ENCODE results near the gene FAM229A.
A peak's percentile ranks its signal among the peaks of the same experiment; 100 is the strongest.
"Not testable (repeated sequence)": the region's sequence is repeated elsewhere in the genome, so short reads cannot be mapped to it uniquely, and the experiment has no call there.

Gene FAM229A

DNA sequence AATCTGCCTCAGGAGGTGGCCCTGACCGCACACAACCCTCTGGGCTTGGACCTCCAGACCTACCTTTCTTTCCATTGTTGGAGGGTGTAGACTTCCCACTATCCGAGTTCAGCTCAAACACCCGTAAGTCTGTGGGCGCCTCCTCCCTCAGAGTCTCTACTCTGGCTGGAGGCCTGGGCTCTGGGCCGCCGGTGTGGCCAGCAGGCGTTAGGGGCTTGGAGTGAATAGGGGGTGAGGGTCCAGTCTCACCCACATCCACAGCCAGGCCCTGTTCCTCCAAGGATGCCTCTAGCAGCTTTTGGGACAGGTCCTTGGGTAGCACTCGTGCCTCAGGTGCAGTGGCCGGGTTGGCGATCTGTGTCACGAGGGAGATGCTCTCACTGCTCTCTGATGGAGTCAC lies 13.9 kb upstream of the FAM229A start:
- no peak for FAIRE-seq

DNA sequence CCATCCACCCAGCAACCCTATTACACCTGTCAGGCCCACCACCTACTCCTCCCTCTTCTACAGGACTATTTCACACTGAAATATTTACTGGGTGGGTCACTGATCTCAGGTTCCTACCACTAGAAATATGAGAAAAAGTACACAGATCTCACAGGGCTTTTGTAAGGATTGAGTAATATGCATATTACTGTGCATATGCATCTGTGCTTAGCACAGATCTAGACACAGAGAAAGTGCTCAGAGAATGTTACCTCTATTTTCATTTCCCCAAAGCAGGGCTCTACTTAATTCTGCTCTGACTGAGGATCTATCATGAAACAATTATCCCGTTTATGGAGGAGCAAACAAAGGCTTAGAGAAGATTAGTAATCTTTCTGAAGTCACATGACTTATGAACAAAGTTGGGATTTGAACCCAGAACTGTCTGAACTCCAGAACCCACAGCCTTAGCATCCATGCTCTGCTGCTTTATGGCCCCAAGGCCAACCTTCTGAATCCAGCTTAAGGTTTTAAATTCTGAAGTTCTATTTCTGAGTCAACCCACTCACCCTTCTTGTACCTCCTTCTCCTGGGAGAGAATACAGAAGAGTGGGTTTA lies 11.8 kb upstream of the FAM229A start:
- no peak for FAIRE-seq

DNA sequence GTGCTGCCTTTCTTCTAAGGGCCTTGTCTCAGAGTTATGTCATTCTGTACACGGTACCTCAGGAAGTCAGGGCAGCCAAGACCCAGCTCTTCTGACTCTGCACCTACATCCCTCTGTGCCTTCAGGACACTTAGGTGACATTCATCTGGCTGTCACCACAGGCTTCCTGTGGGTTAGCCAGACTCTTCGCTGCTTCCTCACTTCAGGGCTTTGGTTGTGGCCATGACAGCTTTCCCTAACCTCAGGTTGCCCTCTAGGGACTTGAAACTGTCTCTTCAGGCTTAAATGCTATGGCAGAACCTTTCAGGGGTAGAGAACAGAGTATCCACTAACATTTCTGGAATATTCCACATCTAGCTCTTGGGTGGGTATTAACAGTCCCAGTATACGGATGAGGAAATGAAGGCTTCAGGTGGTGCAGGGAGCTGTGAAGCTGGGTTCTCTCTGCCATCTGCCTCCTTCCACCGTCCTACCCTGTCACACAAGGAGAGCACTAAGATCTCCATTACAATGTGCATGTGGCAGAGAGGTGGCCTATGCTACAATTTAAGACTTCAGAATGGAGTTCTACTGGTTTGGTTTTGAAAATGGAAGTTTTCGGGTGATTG lies 10.0 kb upstream of the FAM229A start:
- no peak for FAIRE-seq

DNA sequence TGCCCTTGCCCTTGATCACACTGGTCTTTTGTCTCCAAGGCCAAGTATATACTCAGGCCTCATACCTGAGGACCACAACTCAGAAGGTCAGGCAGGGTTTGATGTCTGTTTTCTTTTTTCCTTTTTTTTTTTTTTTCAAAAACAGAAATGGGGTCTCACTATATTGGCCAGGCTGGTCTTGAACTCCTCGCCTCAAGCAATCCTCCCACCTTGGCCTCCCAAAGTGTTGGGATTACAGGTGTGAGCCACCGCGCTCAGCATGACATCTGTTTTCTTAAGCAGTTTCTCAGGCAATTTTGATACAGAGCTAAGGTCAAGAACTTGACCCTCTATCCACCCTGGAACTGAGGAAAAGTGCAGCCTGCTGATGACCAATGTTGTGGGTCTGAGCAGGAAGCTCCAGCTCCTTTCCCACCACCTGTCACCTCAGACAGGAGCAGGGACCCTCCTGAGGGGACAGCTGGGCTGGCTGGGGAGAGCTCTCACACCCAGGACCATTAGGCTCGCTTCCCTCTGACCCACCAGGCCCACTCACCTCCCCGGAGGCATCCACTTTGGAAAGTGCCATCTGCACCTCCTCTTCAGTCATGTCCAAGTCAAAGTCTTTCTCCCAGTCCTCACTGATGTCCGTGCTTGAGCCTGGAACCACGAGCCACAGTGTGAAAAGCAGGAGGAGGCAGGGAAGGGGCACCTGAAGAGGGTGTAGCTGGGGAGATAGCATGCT lies 5.8 kb upstream of the FAM229A start:
- FAIRE-seq = no peak

DNA sequence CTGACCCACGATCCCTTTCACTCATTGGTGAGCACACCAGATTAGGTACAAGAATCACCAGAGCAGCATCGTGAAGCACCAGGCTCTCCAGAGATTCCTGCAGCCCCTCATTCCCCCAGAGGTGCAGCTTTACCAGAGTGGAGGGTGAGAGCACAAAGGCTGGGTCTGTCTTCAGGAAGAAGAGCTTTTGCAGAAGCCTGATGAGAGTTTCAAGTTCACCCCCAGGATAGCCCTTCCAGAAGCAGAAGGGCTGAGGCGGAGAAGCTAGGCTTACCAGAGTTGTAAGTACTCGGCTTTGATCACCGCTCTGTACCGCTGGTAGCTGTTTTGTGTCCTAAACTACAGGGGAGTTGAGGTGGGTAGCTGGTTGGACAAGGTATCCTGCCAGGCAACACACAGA lies 3.2 kb upstream of the FAM229A start:
- FAIRE-seq = no peak

DNA sequence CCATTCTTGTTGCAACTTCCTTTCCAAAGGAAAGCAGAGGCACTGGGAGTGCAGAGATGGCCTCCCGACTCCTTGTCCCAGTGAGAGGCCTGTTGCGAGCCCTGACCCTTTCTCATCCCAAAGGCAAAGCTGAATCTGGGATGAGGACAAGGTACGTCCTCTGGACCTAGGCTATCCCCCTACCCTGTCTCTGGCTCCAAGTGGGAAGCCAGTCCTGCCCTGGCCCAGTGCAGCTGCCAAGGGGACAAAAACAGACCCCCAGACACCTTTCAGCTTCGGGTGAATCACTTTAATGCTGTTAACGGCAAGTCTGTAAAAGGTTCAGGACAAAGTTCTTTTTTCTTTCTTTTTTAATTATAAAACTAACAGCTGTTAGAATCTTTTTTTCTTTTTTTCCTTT lies 2.6 kb upstream of the FAM229A start:
- no peak for FAIRE-seq

DNA sequence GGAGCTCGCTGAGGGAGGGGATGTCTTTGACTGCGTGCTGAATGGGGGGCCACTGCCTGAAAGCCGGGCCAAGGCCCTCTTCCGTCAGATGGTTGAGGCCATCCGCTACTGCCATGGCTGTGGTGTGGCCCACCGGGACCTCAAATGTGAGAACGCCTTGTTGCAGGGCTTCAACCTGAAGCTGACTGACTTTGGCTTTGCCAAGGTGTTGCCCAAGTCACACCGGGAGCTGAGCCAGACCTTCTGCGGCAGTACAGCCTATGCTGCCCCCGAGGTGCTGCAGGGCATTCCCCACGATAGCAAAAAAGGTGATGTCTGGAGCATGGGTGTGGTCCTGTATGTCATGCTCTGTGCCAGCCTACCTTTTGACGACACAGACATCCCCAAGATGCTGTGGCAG lies 1.4 kb upstream of the FAM229A start:
- FAIRE-seq = no peak

DNA sequence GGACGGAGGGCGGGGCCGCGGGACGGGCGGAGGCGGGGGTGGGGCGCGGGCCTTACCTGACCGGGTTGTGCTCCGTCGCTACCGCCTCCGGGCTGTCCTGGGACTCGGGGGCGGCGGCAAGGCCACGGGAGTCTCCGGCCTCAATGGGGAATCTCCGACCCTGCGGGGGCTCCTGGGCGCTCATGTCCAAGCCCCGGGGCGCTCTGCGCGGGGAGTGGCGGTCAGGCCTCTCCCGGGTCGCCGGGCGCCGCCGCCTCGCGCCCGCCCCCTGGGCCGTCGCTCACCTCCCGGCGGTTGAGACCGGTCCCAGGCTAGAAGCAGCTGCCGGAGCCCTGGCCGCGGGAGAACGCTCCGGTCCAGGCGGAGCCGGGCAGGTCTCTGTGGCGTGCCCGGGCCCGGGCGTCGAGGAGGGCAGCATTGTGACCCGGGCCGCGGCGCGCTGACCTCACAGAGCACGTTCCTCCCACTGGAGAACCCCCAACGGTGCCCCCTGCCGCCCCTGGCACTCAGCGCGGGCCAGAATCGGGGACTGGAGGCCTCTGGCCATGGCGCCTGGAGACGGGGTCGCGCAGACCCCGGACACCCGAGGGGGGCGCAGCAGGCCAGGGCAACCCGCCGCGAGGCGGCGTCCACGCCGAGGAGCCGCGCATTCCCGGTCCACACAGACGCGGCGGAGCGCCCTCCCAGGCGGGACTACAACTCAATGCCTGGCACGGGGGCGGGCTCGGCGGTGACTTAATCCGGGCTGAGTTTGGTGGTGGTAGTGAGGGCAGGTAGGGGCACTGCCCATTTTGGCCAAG lies 411 bp downstream of the FAM229A start:
- FAIRE-seq = no peak

DNA sequence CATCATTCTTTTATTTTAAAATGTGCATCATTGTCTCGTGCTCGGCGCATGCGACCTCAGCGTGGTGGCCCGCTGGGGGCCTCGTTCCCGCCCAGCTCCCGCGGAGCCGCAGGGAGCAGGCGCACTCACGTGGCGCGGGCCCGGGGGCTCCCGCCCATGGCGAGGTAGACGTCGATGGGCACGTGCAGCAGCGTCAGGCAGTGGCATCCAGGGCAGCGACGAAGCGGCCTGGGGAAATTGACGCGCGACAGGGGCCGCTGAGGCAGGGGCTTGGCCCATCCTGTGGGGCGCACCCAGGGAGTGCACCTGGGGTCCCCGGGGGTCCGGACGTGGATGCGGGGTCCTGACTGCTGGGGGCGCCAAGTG lies 994 bp downstream of the FAM229A start:
- no peak for FAIRE-seq

DNA sequence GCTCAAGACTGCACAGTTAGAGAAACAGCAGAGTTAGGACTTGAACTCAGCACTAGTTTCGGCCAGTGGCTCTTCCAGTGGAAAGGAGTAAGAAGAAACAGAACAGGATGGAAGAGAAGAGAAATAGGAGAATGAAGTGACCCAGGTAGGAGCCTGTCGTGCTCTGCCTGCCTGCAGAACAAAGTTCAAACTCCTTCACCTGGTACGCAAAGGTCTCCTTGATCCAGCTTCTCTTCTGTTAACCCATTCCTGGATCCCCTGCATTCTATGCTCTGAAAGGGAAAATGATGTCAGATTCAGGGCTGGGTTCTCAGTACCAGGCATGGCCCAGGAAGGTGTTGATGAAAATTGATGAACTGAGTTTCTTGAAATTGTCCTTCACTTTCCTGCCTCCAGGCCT lies 3.9 kb downstream of the FAM229A start:
- FAIRE-seq = no peak

DNA sequence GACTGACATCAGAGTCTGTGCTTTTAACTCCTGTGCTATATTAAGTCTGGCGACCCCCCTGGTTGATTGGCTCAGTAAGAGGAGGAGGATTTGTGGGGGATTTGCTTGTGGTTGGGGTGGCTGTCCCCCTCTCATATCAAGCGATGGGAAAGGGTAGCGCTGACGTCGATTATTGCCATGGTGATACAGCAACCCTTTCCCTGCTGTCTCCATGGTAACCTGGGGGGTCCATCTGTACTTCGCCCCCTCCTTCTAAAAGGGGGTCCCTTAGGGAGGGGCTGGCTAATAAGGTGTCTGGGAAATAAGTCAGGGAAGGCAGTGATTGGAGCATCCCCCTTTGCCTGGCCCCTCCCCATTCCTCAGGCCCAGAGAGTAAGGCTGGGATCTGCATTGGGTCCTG lies 4.7 kb downstream of the FAM229A start:
- FAIRE-seq = no peak

DNA sequence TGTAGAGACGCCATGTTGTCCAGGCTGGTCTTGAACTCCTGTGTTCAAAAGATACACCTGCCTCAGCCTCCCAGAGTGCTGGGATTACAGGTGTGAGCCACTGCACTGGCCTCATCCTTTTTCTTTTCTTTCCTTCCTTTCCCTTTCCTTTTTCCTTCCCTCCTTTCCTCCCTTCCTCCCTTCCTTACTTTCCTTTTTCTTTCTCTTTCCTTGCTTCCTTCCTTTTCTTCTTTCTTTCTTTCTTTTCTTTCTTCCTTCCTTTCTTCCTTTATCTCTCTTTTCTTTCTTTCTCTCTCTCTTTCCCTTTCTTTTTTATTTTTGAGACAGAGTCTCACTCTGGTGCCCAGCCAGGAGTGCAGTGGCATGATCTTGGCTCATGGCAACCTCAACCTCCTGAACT lies 5.8 kb downstream of the FAM229A start:
- FAIRE-seq = no peak

DNA sequence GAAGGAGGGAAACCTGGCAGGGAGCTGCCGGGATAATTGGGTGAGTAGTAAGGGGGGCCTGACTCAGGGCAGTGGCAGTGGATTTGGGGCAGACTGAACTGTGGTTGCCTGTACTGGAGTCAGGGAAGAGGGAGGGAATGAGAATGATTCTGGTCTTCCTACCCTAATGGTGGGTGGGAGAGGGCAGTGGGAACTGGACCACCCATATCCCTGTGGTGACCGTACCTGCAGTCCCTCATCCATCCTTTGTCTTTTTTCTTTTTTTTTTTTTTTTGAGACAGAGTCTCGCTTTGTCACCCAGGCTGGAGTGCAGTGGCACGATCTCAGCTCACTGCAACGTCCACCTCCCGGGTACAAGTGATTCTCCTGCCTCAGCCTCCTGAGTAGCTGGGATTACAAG lies 6.5 kb downstream of the FAM229A start:
- not testable (repeated sequence) for FAIRE-seq

DNA sequence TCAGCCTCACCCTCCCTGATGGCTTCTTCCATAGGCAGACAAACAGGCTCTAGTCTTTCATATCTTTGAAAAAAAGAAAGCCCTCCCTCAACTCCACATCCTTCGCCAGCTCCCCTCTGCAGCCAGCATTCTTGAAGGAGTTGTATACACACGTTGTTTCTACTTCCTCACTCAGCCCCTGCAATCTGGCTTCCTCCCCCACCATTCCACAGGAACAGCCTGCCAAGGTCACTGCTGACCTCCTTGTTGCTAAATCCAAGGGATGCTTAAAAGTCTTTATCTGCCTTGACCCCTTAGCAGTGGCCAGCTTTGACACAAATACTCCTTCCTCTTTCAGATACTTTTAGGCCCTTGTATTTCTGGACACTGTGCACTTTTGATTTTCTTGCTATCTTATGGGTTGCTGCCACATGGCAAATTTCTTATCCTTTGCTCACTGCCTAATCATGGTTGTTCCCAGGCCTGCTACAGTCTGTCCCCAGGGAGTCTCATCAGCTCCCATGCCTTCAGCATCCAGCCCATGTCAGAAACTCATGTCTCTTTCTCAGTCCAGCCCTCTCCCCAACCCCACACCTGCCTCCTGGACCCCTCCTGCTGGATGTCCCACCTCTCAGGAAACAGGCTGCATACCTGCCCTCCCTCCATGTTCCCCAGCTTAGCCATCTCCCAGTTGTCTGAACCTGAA lies 8.3 kb downstream of the FAM229A start:
- FAIRE-seq = peak; percentile 92

DNA sequence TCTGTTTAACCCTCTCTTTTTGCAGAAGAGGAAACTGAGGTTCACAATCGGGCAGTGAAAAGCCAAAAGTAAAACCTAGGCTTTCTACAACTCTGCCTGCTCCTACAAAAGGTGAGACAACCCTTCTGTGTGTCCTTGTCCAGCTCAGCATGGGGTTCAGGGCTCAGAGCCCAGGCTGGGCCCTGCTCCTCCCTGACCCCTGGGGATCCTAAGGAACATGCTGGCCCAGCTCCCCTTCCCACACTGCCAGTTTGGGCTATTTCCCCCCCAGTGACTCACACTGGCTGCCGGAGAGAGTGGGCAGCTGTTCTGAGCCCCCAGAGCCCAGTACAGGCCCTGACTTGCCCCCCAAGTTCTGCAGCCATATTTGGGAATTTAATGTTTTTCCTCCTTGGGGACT lies 8.9 kb downstream of the FAM229A start:
- FAIRE-seq = no peak

DNA sequence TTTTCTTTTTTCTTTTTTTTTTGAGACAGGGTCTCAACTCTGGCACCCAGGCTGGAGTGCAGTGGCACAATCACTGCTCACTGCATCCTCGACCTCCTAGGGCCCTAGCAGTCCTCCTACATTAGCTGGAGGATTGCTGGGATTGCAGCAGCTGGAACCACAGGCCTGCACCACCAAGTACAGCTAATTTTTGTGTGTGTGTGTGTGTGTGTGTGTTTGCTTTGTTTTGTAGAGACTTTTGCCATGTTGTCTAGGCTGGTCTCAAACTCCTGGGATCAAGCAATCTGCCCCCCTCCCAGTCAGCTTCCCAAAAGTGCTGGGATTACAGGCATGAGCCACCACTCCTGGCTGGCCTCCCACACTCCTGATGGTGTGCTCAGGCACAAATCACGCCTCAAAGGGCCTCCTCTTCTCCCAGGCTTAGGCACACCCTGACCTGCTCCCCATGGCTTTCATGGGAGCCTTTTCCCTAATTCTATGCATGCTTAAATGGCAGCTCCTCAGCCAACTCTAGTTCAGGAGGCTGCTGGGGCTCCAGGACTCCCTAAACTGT lies 9.4 kb downstream of the FAM229A start:
- FAIRE-seq = no peak

DNA sequence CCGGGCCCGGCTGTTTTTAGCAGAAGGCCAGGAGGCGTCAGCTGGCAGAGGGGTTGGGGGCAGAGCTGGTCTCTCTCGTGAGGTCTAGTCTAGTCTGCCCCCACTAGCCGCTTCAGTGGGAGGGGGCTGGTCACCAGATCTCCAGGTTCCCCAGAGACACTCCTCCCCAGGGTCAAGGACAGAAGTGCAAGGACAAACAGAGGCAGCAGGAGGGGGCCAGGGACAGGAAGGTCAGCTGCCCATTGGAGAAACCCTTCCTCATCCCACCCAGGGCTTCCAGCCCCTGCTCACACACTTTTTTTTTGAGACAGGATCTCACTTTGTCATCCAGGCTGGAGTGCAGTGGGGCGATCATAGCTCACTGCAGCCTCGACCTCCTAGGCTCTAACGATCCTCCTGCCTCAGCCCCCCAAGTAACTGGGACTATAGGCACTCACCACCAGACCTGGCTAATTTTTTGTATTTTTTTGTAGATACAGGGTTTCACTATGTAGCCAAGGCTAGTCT lies 10.0 kb downstream of the FAM229A start:
- FAIRE-seq = no peak

DNA sequence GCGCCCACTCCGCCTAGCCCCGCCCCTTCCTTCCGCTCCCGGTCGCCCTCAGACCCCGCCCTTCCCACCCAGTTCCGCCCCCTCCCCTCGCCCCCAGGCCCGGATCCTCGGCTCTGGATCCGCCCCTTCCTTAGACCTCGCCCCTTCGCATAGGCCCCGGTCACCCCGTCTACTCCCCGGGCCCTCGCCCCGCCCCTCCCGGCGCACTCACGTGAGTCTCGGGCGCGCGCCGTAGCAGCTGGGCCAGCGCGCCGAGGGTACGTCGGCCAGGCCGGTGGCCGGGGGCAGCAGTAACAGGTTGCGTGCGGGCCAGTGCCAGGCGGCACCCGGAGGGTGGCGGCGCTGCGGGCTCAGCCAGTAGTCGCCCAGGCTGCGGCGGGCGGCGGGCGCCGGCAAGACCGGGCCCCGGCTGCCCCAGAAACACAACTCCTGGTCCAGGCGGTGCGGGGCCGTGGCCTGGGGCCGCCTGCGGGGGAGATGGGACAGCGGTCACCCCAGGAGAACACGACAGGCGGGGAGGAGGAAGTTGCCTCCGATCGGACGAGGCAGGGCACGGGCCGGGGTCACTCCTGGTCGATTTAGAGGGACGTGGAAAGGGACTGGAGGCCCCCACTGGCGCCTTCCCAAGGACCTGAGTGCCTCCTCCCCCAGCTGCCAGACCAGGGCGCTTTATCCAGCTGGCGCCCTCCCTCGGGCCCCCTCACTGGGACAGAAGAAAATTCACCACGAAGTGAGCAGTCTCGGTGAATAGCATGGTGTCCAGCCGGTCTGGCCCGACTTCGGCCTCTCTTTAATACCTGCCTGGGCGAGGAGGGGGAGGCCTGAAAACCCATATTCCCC lies 10.7 kb downstream of the FAM229A start:
- no peak for FAIRE-seq

DNA sequence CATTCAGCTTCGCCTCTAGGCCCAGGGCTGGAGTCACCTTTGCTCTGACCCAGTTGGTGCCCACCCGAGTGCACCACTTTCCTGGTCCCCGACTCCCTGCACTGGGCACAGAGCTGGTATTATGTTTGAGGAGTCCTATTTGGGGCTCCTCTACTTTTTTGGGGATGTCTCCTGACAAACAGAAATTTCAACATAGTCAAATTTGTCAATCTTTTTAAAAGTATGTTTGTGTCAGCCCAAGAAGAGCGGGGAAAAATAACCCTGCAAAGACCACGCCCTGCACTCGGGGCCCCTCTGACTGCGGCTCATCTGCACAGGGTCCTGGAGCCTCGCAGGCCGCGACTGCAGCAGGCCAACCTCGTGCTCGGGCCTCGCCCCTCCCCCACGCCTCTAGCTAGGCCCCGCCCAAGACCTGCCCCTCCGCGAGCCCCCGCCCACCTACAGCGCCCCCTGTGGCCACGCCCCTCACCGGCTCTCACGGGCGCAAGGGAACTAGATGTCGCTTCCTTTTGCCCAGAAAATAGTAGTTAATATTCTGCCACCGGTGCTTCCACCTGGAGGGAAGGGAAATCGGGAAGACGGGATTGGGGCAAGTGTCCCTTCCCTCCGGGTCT lies 11.4 kb downstream of the FAM229A start:
- FAIRE-seq = no peak

DNA sequence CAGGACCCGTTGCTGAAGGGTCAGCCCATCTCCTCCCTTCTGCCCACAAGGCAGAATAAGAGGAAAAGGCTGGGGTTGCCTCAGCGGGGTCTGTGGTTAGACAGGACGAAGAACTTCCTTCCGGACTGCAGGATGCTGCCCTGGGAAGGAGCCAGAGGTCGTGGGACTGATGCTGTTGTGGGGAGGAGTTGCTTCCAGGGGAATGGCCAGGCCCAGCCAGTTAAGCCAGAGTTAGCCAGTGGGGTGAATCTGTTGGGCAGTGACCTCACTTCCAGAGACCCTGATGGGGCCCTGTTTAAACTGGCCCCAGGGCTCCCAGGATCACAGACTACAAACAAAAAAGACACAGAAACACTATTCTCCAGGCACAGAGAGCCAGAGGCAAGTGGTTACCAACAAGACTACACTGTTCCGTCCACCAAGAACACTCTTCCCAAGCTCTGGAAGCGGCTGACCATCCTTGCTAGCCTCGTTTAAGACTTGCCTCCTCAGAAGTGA lies 13.0 kb downstream of the FAM229A start:
- no peak for FAIRE-seq

Measured in endometrium (tissue), 2 donors.